ENCODE data around the gene TMOD3.

DNA sequence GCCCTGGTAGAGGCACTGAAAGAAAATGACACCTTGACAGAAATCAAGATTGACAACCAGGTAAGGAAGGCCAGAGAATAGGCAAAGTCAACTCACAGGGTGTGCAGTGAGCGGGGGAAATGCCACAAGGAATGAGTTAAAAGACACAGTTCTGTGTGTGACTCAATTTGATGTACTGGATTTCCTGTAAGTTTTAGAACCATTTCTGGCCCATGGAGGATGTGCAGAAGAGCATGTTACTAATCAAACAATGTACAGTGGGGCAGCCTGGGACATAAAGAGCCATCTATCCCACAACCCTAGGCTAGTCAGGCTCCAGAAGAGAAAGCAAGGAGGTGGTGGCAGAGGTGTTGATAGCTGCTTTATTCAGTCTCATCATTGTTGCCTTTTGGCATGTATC is 31.2 kb upstream of the TMOD3 start:
- TF ChIP-seq, protein P1, sequence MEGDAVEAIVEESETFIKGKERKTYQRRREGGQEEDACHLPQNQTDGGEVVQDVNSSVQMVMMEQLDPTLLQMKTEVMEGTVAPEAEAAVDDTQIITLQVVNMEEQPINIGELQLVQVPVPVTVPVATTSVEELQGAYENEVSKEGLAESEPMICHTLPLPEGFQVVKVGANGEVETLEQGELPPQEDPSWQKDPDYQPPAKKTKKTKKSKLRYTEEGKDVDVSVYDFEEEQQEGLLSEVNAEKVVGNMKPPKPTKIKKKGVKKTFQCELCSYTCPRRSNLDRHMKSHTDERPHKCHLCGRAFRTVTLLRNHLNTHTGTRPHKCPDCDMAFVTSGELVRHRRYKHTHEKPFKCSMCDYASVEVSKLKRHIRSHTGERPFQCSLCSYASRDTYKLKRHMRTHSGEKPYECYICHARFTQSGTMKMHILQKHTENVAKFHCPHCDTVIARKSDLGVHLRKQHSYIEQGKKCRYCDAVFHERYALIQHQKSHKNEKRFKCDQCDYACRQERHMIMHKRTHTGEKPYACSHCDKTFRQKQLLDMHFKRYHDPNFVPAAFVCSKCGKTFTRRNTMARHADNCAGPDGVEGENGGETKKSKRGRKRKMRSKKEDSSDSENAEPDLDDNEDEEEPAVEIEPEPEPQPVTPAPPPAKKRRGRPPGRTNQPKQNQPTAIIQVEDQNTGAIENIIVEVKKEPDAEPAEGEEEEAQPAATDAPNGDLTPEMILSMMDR (IDR thresholded peaks at IDR 0.05; ENCODE audit: poor library complexity) = no peak
- TF ChIP-seq EZH2phosphoT487 (IDR thresholded peaks at IDR 0.05; ENCODE audit: low read depth, severe bottlenecking, unreplicated experiment) = no peak
